CMK (cell line): ENCODE data around the gene P2RX4.
A peak's percentile ranks its signal among the peaks of the same experiment; 100 is the strongest.

Experiments used
- DNase-seq: peaks from one replicate; pipeline ENCODE4 v3.0.0-alpha.2; 2010; ENCODE audit warnings: low read depth

The P2RX4 gene

GRCh38 chr12:121209624-121210572 lies at the start of gene P2RX4:
TSS of gene P2RX4 (plus strand) at chr12:121210129. CDS start at chr12:121210165, 36 bp downstream.
- DNase-seq: peak; percentile 84

- DNase-seq: no peak
Measured at GRCh38 chr12:121162384-121162783, 47.5 kb upstream of the P2RX4 start.

- DNase-seq: no peak
Measured at GRCh38 chr12:121162985-121163384, 46.9 kb upstream of the P2RX4 start.

- peak; percentile 37 for DNase-seq
Measured at GRCh38 chr12:121164839-121165238, 45.1 kb upstream of the P2RX4 start.

GRCh38 chr12:121165316-121165715 lies 44.6 kb upstream of the P2RX4 start:
- DNase-seq: no peak

- no peak for DNase-seq
Measured at GRCh38 chr12:121166356-121166755, 43.6 kb upstream of the P2RX4 start.

- no peak for DNase-seq
Measured at GRCh38 chr12:121167232-121167820, 42.6 kb upstream of the P2RX4 start.

GRCh38 chr12:121167951-121168350 lies 42.0 kb upstream of the P2RX4 start:
- no peak for DNase-seq

GRCh38 chr12:121170151-121170550 lies 39.8 kb upstream of the P2RX4 start:
- DNase-seq: no peak

GRCh38 chr12:121170611-121171260 lies 39.2 kb upstream of the P2RX4 start:
- no peak for DNase-seq

- no peak for DNase-seq
Measured at GRCh38 chr12:121172145-121172544, 37.8 kb upstream of the P2RX4 start.

GRCh38 chr12:121175383-121176119 lies 34.4 kb upstream of the P2RX4 start:
- DNase-seq: no peak

GRCh38 chr12:121176826-121177529 lies 33.0 kb upstream of the P2RX4 start:
- DNase-seq: no peak

GRCh38 chr12:121181181-121181580 lies 28.7 kb upstream of the P2RX4 start:
- no peak for DNase-seq

- DNase-seq: no peak
Measured at GRCh38 chr12:121182222-121182893, 27.6 kb upstream of the P2RX4 start.

GRCh38 chr12:121184425-121184824 lies 25.5 kb upstream of the P2RX4 start:
- no peak for DNase-seq

GRCh38 chr12:121184984-121185889 lies 24.7 kb upstream of the P2RX4 start:
- no peak for DNase-seq

- no peak for DNase-seq
Measured at GRCh38 chr12:121186826-121187225, 23.1 kb upstream of the P2RX4 start.

GRCh38 chr12:121187501-121187900 lies 22.4 kb upstream of the P2RX4 start:
- DNase-seq: no peak

GRCh38 chr12:121188227-121188626 lies 21.7 kb upstream of the P2RX4 start:
- DNase-seq: no peak
